Parathyroid adenoma (tissue), 2 donors: ENCODE measurements around the gene CALCR.
"Not testable (repeated sequence)": the region's sequence is repeated elsewhere in the genome, so short reads cannot be mapped to it uniquely, and the experiment has no call there.

ENCODE experiments used
- H2AFZ ChIP-seq: fragments of 300-600 bp; sonication (generic); one replicate; pipeline ENCODE4 v1.7.0; 2017; ENCODE audit warnings: antibody characterized with exemption, mild to moderate bottlenecking
- H3K27ac ChIP-seq: fragments of 300-600 bp; sonication (generic); one replicate; pipeline ENCODE4 v1.7.0; 2017
- H3K27me3 ChIP-seq: fragments of 300-600 bp; sonication (generic); one replicate; pipeline ENCODE4 v1.7.0; 2017; ENCODE audit warnings: low read length; ENCODE audit not compliant: control insufficient read depth, insufficient read depth
- H3K36me3 ChIP-seq: fragments of 300-600 bp; sonication (generic); one replicate; pipeline ENCODE4 v1.7.0; 2017; ENCODE audit warnings: low read length; ENCODE audit not compliant: control insufficient read depth, insufficient read depth
- H3K4me1 ChIP-seq: fragments of 300-600 bp; sonication (generic); one replicate; pipeline ENCODE4 v1.7.0; 2017; ENCODE audit warnings: control low read depth
- H3K4me2 ChIP-seq: fragments of 300-600 bp; sonication (generic); one replicate; pipeline ENCODE4 v1.7.0; 2017; ENCODE audit warnings: low read length
- H3K4me3 ChIP-seq: fragments of 300-600 bp; sonication (generic); one replicate; pipeline ENCODE4 v1.7.0; 2017; ENCODE audit warnings: low read depth, low read length
- H3K79me2 ChIP-seq: fragments of 300-600 bp; sonication (generic); one replicate; pipeline ENCODE4 v1.7.0; 2017; ENCODE audit warnings: control low read depth
- H3K9ac ChIP-seq: fragments of 300-600 bp; sonication (generic); one replicate; pipeline ENCODE4 v1.7.0; 2017; ENCODE audit warnings: mild to moderate bottlenecking
- H3K9me3 ChIP-seq: fragments of 300-600 bp; sonication (generic); one replicate; pipeline ENCODE4 v1.7.0; 2017; ENCODE audit warnings: low read length; ENCODE audit not compliant: control insufficient read depth
- TF ChIP-seq, protein P1 (sequence below): fragments of 300-600 bp; sonication (generic); IDR thresholded peaks from one replicate; pipeline ENCODE4 v1.7.0; 2017; ENCODE audit warnings: antibody characterized with exemption, mild to moderate bottlenecking
- donor health status: primary hyperparathyroidism.

The CALCR gene

DNA sequence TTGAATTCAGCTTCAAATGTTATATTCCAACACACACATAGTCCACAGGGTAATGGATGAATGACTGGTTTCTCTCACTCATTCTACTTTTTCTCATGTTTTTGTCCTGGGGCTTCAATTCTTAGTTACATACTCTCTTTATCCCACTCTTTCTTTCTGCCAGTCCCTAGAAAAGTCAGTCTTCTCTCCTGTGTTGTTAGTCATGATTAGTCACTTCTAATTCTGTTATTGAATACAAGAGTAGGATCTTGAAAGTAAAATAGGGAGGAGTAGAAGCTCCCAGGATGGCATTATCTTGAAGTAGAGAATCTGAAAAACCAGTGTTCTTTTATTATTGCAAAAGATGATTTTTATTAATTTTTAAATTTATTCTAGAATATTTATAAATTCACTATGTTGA, 45.5 kb upstream of the CALCR start:
- Histone ChIP-seq H3K27me3 (no peaks in the 10 kb centered on the region), H2AFZ (no peak overlapping the region), H3K9ac (no peak overlapping the region), H3K4me1 (no peaks in the 10 kb centered on the region), H3K4me2 (no peak overlapping the region), H3K79me2 (no peaks in the 10 kb centered on the region), H3K27ac (no peak overlapping the region), H3K36me3 (no peaks in the 10 kb centered on the region), H3K4me3 (no peak overlapping the region), H3K9me3 (no peaks in the 10 kb centered on the region)
- TF ChIP-seq, protein P1, sequence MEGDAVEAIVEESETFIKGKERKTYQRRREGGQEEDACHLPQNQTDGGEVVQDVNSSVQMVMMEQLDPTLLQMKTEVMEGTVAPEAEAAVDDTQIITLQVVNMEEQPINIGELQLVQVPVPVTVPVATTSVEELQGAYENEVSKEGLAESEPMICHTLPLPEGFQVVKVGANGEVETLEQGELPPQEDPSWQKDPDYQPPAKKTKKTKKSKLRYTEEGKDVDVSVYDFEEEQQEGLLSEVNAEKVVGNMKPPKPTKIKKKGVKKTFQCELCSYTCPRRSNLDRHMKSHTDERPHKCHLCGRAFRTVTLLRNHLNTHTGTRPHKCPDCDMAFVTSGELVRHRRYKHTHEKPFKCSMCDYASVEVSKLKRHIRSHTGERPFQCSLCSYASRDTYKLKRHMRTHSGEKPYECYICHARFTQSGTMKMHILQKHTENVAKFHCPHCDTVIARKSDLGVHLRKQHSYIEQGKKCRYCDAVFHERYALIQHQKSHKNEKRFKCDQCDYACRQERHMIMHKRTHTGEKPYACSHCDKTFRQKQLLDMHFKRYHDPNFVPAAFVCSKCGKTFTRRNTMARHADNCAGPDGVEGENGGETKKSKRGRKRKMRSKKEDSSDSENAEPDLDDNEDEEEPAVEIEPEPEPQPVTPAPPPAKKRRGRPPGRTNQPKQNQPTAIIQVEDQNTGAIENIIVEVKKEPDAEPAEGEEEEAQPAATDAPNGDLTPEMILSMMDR = no peak

DNA sequence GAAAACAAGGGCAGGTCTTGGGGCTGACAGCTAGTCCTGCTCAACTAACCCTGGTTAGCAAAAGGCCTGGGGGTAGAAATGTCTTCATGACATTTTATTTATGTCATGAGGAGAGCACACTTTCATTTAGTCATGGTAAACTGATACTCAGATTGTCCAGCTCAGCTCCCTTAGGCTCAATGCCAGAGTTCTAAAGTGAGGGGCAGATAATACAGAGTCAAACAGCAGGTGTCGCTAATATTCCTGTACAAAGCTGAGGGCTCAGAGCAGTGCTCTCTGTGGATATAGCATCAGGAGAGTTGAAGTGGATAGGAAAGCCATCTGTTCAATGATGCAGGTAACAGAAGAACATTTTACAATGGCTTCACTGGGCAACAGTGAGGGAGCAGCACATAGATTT, 26.8 kb upstream of the CALCR start:
- H2AFZ ChIP-seq = no peak overlapping the region
- H3K4me3 ChIP-seq = no peak overlapping the region
- no peak overlapping the region for H3K27ac ChIP-seq
- H3K9ac ChIP-seq = no peak overlapping the region
- no peaks in the 10 kb centered on the region for H3K4me1 ChIP-seq
- H3K36me3 ChIP-seq = no peaks in the 10 kb centered on the region
- H3K79me2 ChIP-seq = no peaks in the 10 kb centered on the region
- no peaks in the 10 kb centered on the region for H3K27me3 ChIP-seq
- H3K4me2 ChIP-seq = no peak overlapping the region
- TF ChIP-seq, protein P1 = no peak
- no peaks in the 10 kb centered on the region for H3K9me3 ChIP-seq

DNA sequence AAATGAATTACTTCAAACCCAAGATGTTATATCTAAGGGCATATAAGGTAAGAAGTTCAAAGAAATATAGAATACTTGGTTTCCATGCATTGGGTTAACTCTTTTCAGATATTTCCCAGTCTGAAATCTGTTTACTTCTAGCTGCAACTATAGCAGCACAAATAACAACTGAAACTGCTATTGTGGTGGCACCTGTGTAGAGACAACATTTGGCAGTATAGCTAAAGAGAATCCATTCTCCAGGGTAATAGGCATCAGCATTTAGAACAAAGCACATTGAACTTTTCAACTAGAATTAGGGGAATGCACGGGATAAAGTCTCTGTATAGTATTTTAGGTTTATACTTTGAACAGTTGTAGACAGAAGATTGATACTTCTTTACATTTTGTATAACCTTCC, 19.7 kb upstream of the CALCR start:
- H2AFZ ChIP-seq = no peak overlapping the region
- H3K4me3 ChIP-seq = no peak overlapping the region
- H3K4me2 ChIP-seq = no peak overlapping the region
- no peaks in the 10 kb centered on the region for H3K36me3 ChIP-seq
- H3K4me1 ChIP-seq = no peaks in the 10 kb centered on the region
- no peak overlapping the region for H3K9ac ChIP-seq
- no peak overlapping the region for H3K27ac ChIP-seq
- TF ChIP-seq, protein P1 = no peak
- no peaks in the 10 kb centered on the region for H3K9me3 ChIP-seq
- no peaks in the 10 kb centered on the region for H3K27me3 ChIP-seq
- no peaks in the 10 kb centered on the region for H3K79me2 ChIP-seq

DNA sequence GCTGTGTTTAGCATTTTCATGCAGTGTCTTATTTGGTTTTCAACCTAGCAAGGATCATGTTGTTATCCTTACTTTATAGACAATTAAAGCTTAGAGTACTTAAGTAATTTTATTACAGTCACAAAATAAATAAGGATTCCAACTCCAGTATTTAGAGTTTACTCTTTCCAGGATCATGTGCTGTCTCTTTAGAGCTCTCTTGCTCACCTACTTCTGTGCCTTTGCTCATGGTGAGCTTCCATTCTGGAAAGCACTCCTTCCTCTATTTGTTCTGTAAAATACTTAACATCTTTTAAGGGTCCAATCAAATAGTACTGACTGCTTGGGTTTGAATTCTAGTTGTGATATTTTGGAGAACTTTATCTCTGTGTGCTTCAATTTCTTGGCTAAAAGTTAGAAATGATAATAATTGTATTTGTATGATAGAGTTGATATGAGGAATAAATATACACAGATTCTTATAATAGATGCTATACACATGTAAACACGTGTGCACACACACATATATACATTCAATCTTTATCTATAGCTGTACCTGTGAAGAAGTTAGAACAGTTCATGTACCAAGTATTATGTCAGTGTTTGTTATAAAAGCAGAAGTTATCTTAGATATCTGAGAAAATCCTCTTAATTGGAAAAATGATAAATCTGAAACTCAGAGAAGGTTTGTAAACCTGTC, 18.2 kb upstream of the CALCR start:
- Histone ChIP-seq H3K27me3 (no peaks in the 10 kb centered on the region), H3K27ac (no peak overlapping the region), H3K4me1 (no peaks in the 10 kb centered on the region), H3K9ac (no peak overlapping the region), H3K4me3 (no peak overlapping the region), H2AFZ (no peak overlapping the region), H3K9me3 (no peaks in the 10 kb centered on the region), H3K36me3 (no peaks in the 10 kb centered on the region), H3K4me2 (no peak overlapping the region), H3K79me2 (no peaks in the 10 kb centered on the region)
- TF ChIP-seq, protein P1 = no peak

GRCh38 chr7:93591224-93592050, 16.9 kb upstream of the CALCR start:
- not testable (repeated sequence) for H3K4me1 ChIP-seq, H3K36me3 ChIP-seq, H3K9ac ChIP-seq, H3K79me2 ChIP-seq, H3K27me3 ChIP-seq, H2AFZ ChIP-seq, H3K27ac ChIP-seq, H3K4me2 ChIP-seq, H3K9me3 ChIP-seq, H3K4me3 ChIP-seq

- not testable (repeated sequence) for H2AFZ ChIP-seq, H3K9me3 ChIP-seq, H3K4me1 ChIP-seq, H3K27me3 ChIP-seq, H3K9ac ChIP-seq, H3K27ac ChIP-seq, H3K4me3 ChIP-seq, H3K4me2 ChIP-seq, H3K79me2 ChIP-seq, H3K36me3 ChIP-seq
Observed at GRCh38 chr7:93586479-93586865, 11.9 kb upstream of the CALCR start.

DNA sequence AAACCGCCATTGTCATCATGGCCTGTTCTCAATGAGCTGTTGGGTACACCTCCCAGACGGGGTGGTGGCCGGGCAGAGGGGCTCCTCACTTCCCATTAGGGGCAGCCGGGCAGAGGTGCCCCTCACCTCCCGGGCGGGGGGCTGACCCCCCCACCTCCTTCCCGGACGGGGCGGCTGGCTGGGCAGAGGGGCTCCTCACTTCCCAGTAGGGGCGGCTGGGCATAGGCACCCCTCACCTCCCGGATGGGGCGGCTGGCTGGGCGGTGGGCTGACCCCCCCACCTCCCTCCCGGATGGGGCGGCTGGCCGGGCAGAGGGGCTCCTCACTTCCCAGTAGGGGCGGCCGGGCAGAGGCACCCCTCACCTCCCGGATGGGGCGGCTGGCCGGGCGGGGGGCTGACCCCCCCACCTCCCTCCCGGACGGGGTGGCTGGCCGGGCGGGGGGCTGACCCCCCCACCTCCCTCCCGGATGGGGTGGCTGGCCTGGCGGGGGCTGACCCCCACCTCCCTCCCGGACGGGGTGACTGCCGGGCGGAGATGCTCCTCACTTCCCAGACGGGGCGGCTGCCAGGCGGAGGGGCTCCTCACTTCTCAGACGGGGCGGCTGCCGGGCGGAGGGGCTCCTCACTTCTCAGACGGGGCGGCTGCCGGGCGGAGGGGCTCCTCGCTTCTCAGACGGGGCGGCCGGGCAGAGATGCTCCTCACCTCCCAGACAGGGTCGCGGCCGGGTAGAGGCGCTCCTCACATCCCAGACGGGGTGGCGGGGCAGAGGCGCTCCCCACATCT, 11.4 kb upstream of the CALCR start:
- not testable (repeated sequence) for H3K27me3 ChIP-seq, H3K9me3 ChIP-seq, H3K4me1 ChIP-seq, H3K4me3 ChIP-seq, H3K4me2 ChIP-seq, H2AFZ ChIP-seq, H3K36me3 ChIP-seq, H3K27ac ChIP-seq, H3K9ac ChIP-seq, H3K79me2 ChIP-seq
